Keratinocyte (primary cell): Measurements from ENCODE around the gene F5.

Experiments used
- EZH2 ChIP-seq: IDR thresholded peaks from one replicate; pipeline ENCODE4 v1.6.1; 2012; ENCODE audit warnings: inconsistent platforms, mild to moderate bottlenecking, low read length, moderate library complexity
- TF ChIP-seq, protein P1 (sequence below), 3 experiments: IDR thresholded peaks in 1 of 3; conservative IDR thresholded peaks in 1 of 3; optimal IDR thresholded peaks in 1 of 3; 2 replicates in 2 of 3; 3 replicates in 1 of 3; pipeline versions ENCODE3 to v1.5.1; 2011; ENCODE audit warnings: low read length in 3 of 3, mild to moderate bottlenecking in 3 of 3, moderate library complexity in 2 of 3, control low read depth in 1 of 3, inconsistent platforms in 1 of 3; ENCODE audit not compliant: insufficient read depth in 2 of 3; ENCODE audit errors: extremely low read depth in 1 of 3

DNA sequence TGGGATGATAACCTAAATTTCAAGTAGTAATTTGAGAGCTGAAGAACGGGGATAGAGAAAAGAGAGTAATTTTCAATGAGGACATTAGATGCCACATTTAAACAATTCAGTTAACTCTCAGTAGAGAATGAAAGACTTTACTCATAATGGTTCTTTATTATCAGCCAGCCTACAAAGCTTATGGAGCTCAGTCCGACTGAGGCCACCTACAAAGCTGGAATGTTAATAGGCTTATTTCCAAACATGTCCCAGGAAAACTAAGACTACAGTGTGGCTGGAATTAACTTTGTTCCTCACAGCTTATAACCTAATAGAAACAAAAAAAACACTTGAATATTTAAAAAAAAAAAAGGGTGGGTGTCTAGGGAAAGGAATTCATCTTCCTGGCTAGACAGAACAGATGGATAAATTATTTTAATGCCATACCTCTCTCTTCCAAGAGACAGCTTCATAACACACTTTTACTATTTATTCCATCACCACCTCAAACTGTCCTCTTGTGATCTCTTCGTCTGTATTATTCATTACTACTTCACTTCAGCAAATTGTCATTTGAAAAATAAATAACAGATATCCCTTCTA lies 110.4 kb downstream of the F5 start:
- TF ChIP-seq, protein P1, sequence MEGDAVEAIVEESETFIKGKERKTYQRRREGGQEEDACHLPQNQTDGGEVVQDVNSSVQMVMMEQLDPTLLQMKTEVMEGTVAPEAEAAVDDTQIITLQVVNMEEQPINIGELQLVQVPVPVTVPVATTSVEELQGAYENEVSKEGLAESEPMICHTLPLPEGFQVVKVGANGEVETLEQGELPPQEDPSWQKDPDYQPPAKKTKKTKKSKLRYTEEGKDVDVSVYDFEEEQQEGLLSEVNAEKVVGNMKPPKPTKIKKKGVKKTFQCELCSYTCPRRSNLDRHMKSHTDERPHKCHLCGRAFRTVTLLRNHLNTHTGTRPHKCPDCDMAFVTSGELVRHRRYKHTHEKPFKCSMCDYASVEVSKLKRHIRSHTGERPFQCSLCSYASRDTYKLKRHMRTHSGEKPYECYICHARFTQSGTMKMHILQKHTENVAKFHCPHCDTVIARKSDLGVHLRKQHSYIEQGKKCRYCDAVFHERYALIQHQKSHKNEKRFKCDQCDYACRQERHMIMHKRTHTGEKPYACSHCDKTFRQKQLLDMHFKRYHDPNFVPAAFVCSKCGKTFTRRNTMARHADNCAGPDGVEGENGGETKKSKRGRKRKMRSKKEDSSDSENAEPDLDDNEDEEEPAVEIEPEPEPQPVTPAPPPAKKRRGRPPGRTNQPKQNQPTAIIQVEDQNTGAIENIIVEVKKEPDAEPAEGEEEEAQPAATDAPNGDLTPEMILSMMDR (optimal IDR thresholded peaks at IDR 0.05 in 1 of 3, IDR thresholded peaks at IDR 0.05 in 1 of 3, conservative IDR thresholded peaks at IDR 0.05 in 1 of 3; ENCODE audit: extremely low read depth in 1 of 3, insufficient read depth in 2 of 3, low read length in 3 of 3) = no peak
- no peak for TF ChIP-seq EZH2
